ENCODE measurements around the gene PPFIA4. TPM values are rescaled to one million over a fixed set of nuclear protein-coding genes. Genes with fewer than 3 reads are reported as not detected.
"Not testable (repeated sequence)": the region's sequence is repeated elsewhere in the genome, so short reads cannot be mapped to it uniquely, and the experiment has no call there.

The PPFIA4 gene
- 9.5 TPM for polyA plus RNA-seq (2012; ENCODE audit: insufficient read depth, insufficient read length)

- peak; percentile 60 for DNase-seq (ENCODE audit: low read depth, low spot score)
- peak within 1 kb of the TSS; percentile 58 for H3K4me3 ChIP-seq (ENCODE audit: low read length)
Measured at GRCh38 chr1:203026031-203026665, at the start of gene PPFIA4. TSS of gene PPFIA4 (plus strand) at chr1:203026491. CDS start at chr1:203039009, 12,518 bp downstream.

GRCh38 chr1:202976633-202977032, 49.7 kb upstream of the PPFIA4 start:
- no peak overlapping the region for H3K4me3 ChIP-seq (ENCODE audit: low read length)
- no peak for DNase-seq (ENCODE audit: low read depth, low spot score)

GRCh38 chr1:202979459-202979858, 46.8 kb upstream of the PPFIA4 start:
- no peak overlapping the region for H3K4me3 ChIP-seq (ENCODE audit: low read length)
- DNase-seq (ENCODE audit: low read depth, low spot score) = no peak

GRCh38 chr1:202981939-202982338, 44.4 kb upstream of the PPFIA4 start:
- no peak overlapping the region for H3K4me3 ChIP-seq (ENCODE audit: low read length)
- DNase-seq (ENCODE audit: low read depth, low spot score) = no peak

- no peak for DNase-seq (ENCODE audit: low read depth, low spot score)
- no peak overlapping the region for H3K4me3 ChIP-seq (ENCODE audit: low read length)
Measured at GRCh38 chr1:202982715-202983430, 43.4 kb upstream of the PPFIA4 start.

- H3K4me3 ChIP-seq (ENCODE audit: low read length); DNase-seq (ENCODE audit: low read depth, low spot score): not testable (repeated sequence)
Measured at GRCh38 chr1:202986120-202986519, 40.2 kb upstream of the PPFIA4 start.

- H3K4me3 ChIP-seq (ENCODE audit: low read length) = no peak overlapping the region
- DNase-seq (ENCODE audit: low read depth, low spot score) = no peak
Measured at GRCh38 chr1:202987255-202987654, 39.0 kb upstream of the PPFIA4 start.

GRCh38 chr1:202987922-202988583, 38.2 kb upstream of the PPFIA4 start:
- no peak for DNase-seq (ENCODE audit: low read depth, low spot score)
- H3K4me3 ChIP-seq (ENCODE audit: low read length) = no peak overlapping the region

- no peak for DNase-seq (ENCODE audit: low read depth, low spot score)
- no peak overlapping the region for H3K4me3 ChIP-seq (ENCODE audit: low read length)
Measured at GRCh38 chr1:202989879-202990278, 36.4 kb upstream of the PPFIA4 start.

- no peak overlapping the region for H3K4me3 ChIP-seq (ENCODE audit: low read length)
- DNase-seq (ENCODE audit: low read depth, low spot score) = no peak
Measured at GRCh38 chr1:202991112-202991511, 35.2 kb upstream of the PPFIA4 start.

GRCh38 chr1:202994756-202995155, 31.5 kb upstream of the PPFIA4 start:
- no peak for DNase-seq (ENCODE audit: low read depth, low spot score)
- H3K4me3 ChIP-seq (ENCODE audit: low read length) = no peak overlapping the region

GRCh38 chr1:202998836-202999750, 27.2 kb upstream of the PPFIA4 start:
- peak overlapping the region; percentile 33 for H3K4me3 ChIP-seq (ENCODE audit: low read length)
- peak; percentile 65 for DNase-seq (ENCODE audit: low read depth, low spot score)

GRCh38 chr1:203000217-203000944, 25.9 kb upstream of the PPFIA4 start:
- DNase-seq (ENCODE audit: low read depth, low spot score) = no peak
- no peak overlapping the region for H3K4me3 ChIP-seq (ENCODE audit: low read length)

GRCh38 chr1:203001986-203002385, 24.3 kb upstream of the PPFIA4 start:
- no peak overlapping the region for H3K4me3 ChIP-seq (ENCODE audit: low read length)
- DNase-seq (ENCODE audit: low read depth, low spot score) = no peak

GRCh38 chr1:203002951-203003350, 23.3 kb upstream of the PPFIA4 start:
- no peak for DNase-seq (ENCODE audit: low read depth, low spot score)

GRCh38 chr1:203005395-203006142, 20.7 kb upstream of the PPFIA4 start:
- not testable (repeated sequence) for H3K4me3 ChIP-seq (ENCODE audit: low read length); DNase-seq (ENCODE audit: low read depth, low spot score)

More at GRCh38 chr1:203002951-203003350, 23.3 kb upstream of the PPFIA4 start:
- H3K4me3 ChIP-seq (ENCODE audit: low read length) = no peak overlapping the region

GRCh38 chr1:203006948-203007871, 19.1 kb upstream of the PPFIA4 start, which contains the start of gene TMEM183A:
TSS of gene TMEM183A (plus strand) at chr1:203007374. CDS start at chr1:203007466, 92 bp downstream.
- peak within 1 kb of the TSS; percentile 98 for H3K4me3 ChIP-seq (ENCODE audit: low read length)
- DNase-seq (ENCODE audit: low read depth, low spot score) = peak; percentile 95
